ENCODE results near the gene C2orf78. TPM values are rescaled to one million over a fixed set of nuclear protein-coding genes. Genes with fewer than 3 reads are reported as not detected.

C2orf78 gene
- total and polyA plus RNA-seq, 9 of the 15 experiments (the other 6 are each of a cell fraction or from before 2014, with no cell fraction given) = 0.04 to 0.28 (median 0.20) TPM

- H3K9me3 ChIP-seq (replicated peaks; ENCODE audit: control insufficient read depth, insufficient read depth, low read depth, low read length) = no peaks in the 10 kb centered on the region
- CTCF ChIA-PET (ENCODE audit: low intra/inter-chr PET ratio) = no interaction called here
- TF ChIP-seq ZBTB49 (CRISPR knock-in tag; IDR thresholded peaks at IDR 0.05; ENCODE audit: borderline replicate concordance) = no peak
- no peak for TF ChIP-seq MLLT1 (IDR thresholded peaks at IDR 0.05)
- no peak for TF ChIP-seq L3MBTL2 (IDR thresholded peaks at IDR 0.05)
- peak; percentile 31 for TF ChIP-seq MEIS2 (IDR thresholded peaks at IDR 0.05; ENCODE audit: partially characterized antibody)
- TF ChIP-seq CTCF (IDR thresholded peaks at IDR 0.05 in 2 of 3, conservative IDR thresholded peaks at IDR 0.05 in 1 of 3; ENCODE audit: insufficient read depth in 2 of 3, low read depth in 1 of 3, low read length in 3 of 3) = peak in 2 of 3 experiments; percentile 14 to 31; a peak in 1 of 6 replicates
- BruUV-seq (replicated peaks) = no TSS peak
- FAIRE-seq (no peak), DNase-seq (ENCODE audit: extremely low read depth in 1 of 4, low spot score in 3 of 4) (no peak), ATAC-seq (peak; percentile 58)
- in situ Hi-C loops (cut with MboI) = no loop called here
- H2AFZ ChIP-seq (ENCODE audit: low read depth, low read length) = no peak overlapping the region
- no peak overlapping the region for H3K4me2 ChIP-seq (ENCODE audit: insufficient read depth, low read length)
- H3K36me3 ChIP-seq (ENCODE audit: control insufficient read depth, insufficient read depth, low read length) = no peaks in the 10 kb centered on the region; the same call in 2 of the 3 replicates
- intact Hi-C loops (cut with micrococcal nuclease) = no loop called here
- 77% methylated on average over 10 of the region's 11 CpGs for WGBS (ENCODE audit: insufficient coverage, low coverage, missing lambda C conversion rate)
- H3K79me2 ChIP-seq (ENCODE audit: control insufficient read depth, insufficient read depth, low read length) = no peaks in the 10 kb centered on the region
- POLR2A ChIA-PET = interaction anchor here (0.6 kb wide), 1 partner anchor 12 kb away, joined by 3 read pairs; no protein-coding TSS in a partner anchor
- H3K4me3 ChIP-seq = no peak overlapping the region
- H3K27ac ChIP-seq (ENCODE audit: extremely low read depth, low read depth, low read length) = no peak overlapping the region
- no peak overlapping the region for H3K9ac ChIP-seq (ENCODE audit: insufficient read depth in 1 of 2, low read depth in 2 of 2, low read length in 2 of 2)
- H3K4me1 ChIP-seq (replicated peaks in 1 of 2; ENCODE audit: control insufficient read depth in 2 of 2, insufficient read depth in 2 of 2, low read length in 2 of 2) = no peaks in the 10 kb centered on the region; a peak in 1 of 5 replicates
- H3K27me3 ChIP-seq (ENCODE audit: control insufficient read depth in 2 of 2, insufficient read depth in 2 of 2, low read length in 2 of 2) = no peaks in the 10 kb centered on the region
- H4K20me1 ChIP-seq (replicated peaks; ENCODE audit: control insufficient read depth, insufficient read depth, low read length) = no peaks in the 10 kb centered on the region
- H3K9me1 ChIP-seq (ENCODE audit: control insufficient read depth, insufficient read depth, low read length) = no peaks in the 10 kb centered on the region
Measured at GRCh38 chr2:73746015-73746876, 37.7 kb upstream of the C2orf78 start.
